T-helper 1 cell treated with Interleukin-12 subunit alpha and Interleukin-12 subunit beta and Interleukin-4 antibody, amounts not matched to agents 30 μg/mL and 1 μg/mL, for 36 hours (primary cell): Measurements from ENCODE around the gene CDC7.

Experiments
- H3K27ac Mint-ChIP-seq: one replicate; pipeline ENCODE4 v1.8.0; 2021; ENCODE audit warnings: mild to moderate bottlenecking, mixed read lengths
- H3K27me3 Mint-ChIP-seq: one replicate; pipeline ENCODE4 v1.8.0; 2021; ENCODE audit warnings: low read depth, mixed read lengths
- H3K36me3 Mint-ChIP-seq: one replicate; pipeline ENCODE4 v1.8.0; 2021; ENCODE audit warnings: low read depth, mixed read lengths
- H3K4me1 Mint-ChIP-seq: one replicate; pipeline ENCODE4 v1.8.0; 2021; ENCODE audit warnings: low read depth, mixed read lengths
- H3K4me3 Mint-ChIP-seq: one replicate; pipeline ENCODE4 v1.8.0; 2021; ENCODE audit warnings: mild to moderate bottlenecking, moderate library complexity, mixed read lengths
- H3K9me3 Mint-ChIP-seq: one replicate; pipeline ENCODE4 v1.8.0; 2021; ENCODE audit warnings: mixed read lengths

Gene CDC7

GRCh38 chr1:91526496-91526895 is 25.8 kb downstream of the CDC7 start:
- no peak overlapping the region for H3K27ac Mint-ChIP-seq
- peaks cover 32% of the 10 kb centered on the region for H3K4me1 Mint-ChIP-seq
- H3K9me3 Mint-ChIP-seq = no peaks in the 10 kb centered on the region
- H3K4me3 Mint-ChIP-seq = no peak overlapping the region
- no peaks in the 10 kb centered on the region for H3K27me3 Mint-ChIP-seq
- peaks cover 26% of the 10 kb centered on the region for H3K36me3 Mint-ChIP-seq

GRCh38 chr1:91527266-91527765 is 26.7 kb downstream of the CDC7 start:
- Mint-ChIP-seq H3K4me3 (no peak overlapping the region), H3K4me1 (peaks cover 29% of the 10 kb centered on the region), H3K9me3 (no peaks in the 10 kb centered on the region), H3K36me3 (peaks cover 27% of the 10 kb centered on the region), H3K27ac (no peak overlapping the region), H3K27me3 (no peaks in the 10 kb centered on the region)

GRCh38 chr1:91527781-91528180 is 27.1 kb downstream of the CDC7 start:
- Mint-ChIP-seq H3K4me1 (peaks cover 30% of the 10 kb centered on the region), H3K27me3 (no peaks in the 10 kb centered on the region)

GRCh38 chr1:91529856-91530255 is 29.2 kb downstream of the CDC7 start:
- Mint-ChIP-seq H3K27me3 (no peaks in the 10 kb centered on the region), H3K4me1 (peaks cover 26% of the 10 kb centered on the region), H3K27ac (peak overlapping the region; percentile 34), H3K9me3 (no peaks in the 10 kb centered on the region), H3K4me3 (no peak overlapping the region), H3K36me3 (peaks cover 21% of the 10 kb centered on the region)

More at GRCh38 chr1:91527781-91528180, 27.1 kb downstream of the CDC7 start:
- H3K27ac Mint-ChIP-seq = no peak overlapping the region
- peaks cover 27% of the 10 kb centered on the region for H3K36me3 Mint-ChIP-seq
- no peaks in the 10 kb centered on the region for H3K9me3 Mint-ChIP-seq
- H3K4me3 Mint-ChIP-seq = no peak overlapping the region

GRCh38 chr1:91533361-91534024 is 32.8 kb downstream of the CDC7 start:
- Mint-ChIP-seq H3K4me1 (peaks cover 35% of the 10 kb centered on the region), H3K36me3 (peaks cover 16% of the 10 kb centered on the region), H3K9me3 (no peaks in the 10 kb centered on the region), H3K27me3 (no peaks in the 10 kb centered on the region), H3K4me3 (no peak overlapping the region), H3K27ac (no peak overlapping the region)

- Mint-ChIP-seq H3K36me3 (peaks cover 13% of the 10 kb centered on the region), H3K27me3 (no peaks in the 10 kb centered on the region), H3K27ac (no peak overlapping the region), H3K4me3 (no peak overlapping the region), H3K4me1 (peaks cover 30% of the 10 kb centered on the region), H3K9me3 (no peaks in the 10 kb centered on the region)
These were observed 34.8 kb downstream of the CDC7 start for GRCh38 chr1:91535441-91535840.

- Mint-ChIP-seq H3K4me1 (peaks cover 42% of the 10 kb centered on the region), H3K36me3 (peaks cover 21% of the 10 kb centered on the region), H3K27me3 (no peaks in the 10 kb centered on the region), H3K9me3 (no peaks in the 10 kb centered on the region), H3K27ac (no peak overlapping the region), H3K4me3 (no peak overlapping the region)
These were observed 36.8 kb downstream of the CDC7 start for GRCh38 chr1:91537281-91537986.

GRCh38 chr1:91537987-91538304 is 37.3 kb downstream of the CDC7 start:
- Mint-ChIP-seq H3K4me3 (no peak overlapping the region), H3K4me1 (peaks cover 37% of the 10 kb centered on the region), H3K27me3 (no peaks in the 10 kb centered on the region), H3K27ac (no peak overlapping the region), H3K9me3 (no peaks in the 10 kb centered on the region), H3K36me3 (peaks cover 20% of the 10 kb centered on the region)

- Mint-ChIP-seq H3K4me1 (peaks cover 38% of the 10 kb centered on the region), H3K36me3 (peaks cover 20% of the 10 kb centered on the region), H3K9me3 (no peaks in the 10 kb centered on the region), H3K4me3 (no peak overlapping the region), H3K27ac (no peak overlapping the region), H3K27me3 (peaks cover 4% of the 10 kb centered on the region)
These were observed 40.3 kb downstream of the CDC7 start for GRCh38 chr1:91540910-91541309.

- peaks cover 39% of the 10 kb centered on the region for H3K4me1 Mint-ChIP-seq
- no peaks in the 10 kb centered on the region for H3K9me3 Mint-ChIP-seq
- peaks cover 4% of the 10 kb centered on the region for H3K27me3 Mint-ChIP-seq
- H3K36me3 Mint-ChIP-seq = peaks cover 19% of the 10 kb centered on the region
- H3K27ac Mint-ChIP-seq = peak overlapping the region; percentile 22
- peak overlapping the region; percentile 5 for H3K4me3 Mint-ChIP-seq
These were observed 41.4 kb downstream of the CDC7 start for GRCh38 chr1:91541918-91542533.

- peaks cover 4% of the 10 kb centered on the region for H3K27me3 Mint-ChIP-seq
- H3K9me3 Mint-ChIP-seq = peaks cover 4% of the 10 kb centered on the region
- H3K4me3 Mint-ChIP-seq = no peak overlapping the region
- H3K4me1 Mint-ChIP-seq = peaks cover 58% of the 10 kb centered on the region
- H3K27ac Mint-ChIP-seq = no peak overlapping the region
- H3K36me3 Mint-ChIP-seq = peaks cover 23% of the 10 kb centered on the region
These were observed 45.1 kb downstream of the CDC7 start for GRCh38 chr1:91545506-91546300.

GRCh38 chr1:91546301-91546581 is 45.6 kb downstream of the CDC7 start:
- H3K27me3 Mint-ChIP-seq = peaks cover 4% of the 10 kb centered on the region
- H3K9me3 Mint-ChIP-seq = peaks cover 4% of the 10 kb centered on the region
- no peak overlapping the region for H3K4me3 Mint-ChIP-seq
- peaks cover 21% of the 10 kb centered on the region for H3K36me3 Mint-ChIP-seq
- no peak overlapping the region for H3K27ac Mint-ChIP-seq
- H3K4me1 Mint-ChIP-seq = peaks cover 58% of the 10 kb centered on the region

- Mint-ChIP-seq H3K27me3 (peaks cover 4% of the 10 kb centered on the region), H3K27ac (no peak overlapping the region), H3K4me1 (peaks cover 56% of the 10 kb centered on the region), H3K9me3 (peaks cover 4% of the 10 kb centered on the region), H3K4me3 (no peak overlapping the region), H3K36me3 (peaks cover 19% of the 10 kb centered on the region)
These were observed 46.2 kb downstream of the CDC7 start for GRCh38 chr1:91546876-91547275.

- H3K4me1 Mint-ChIP-seq = peaks cover 64% of the 10 kb centered on the region
- peak overlapping the region; percentile 35 for H3K4me3 Mint-ChIP-seq
- peaks cover 18% of the 10 kb centered on the region for H3K36me3 Mint-ChIP-seq
- H3K27me3 Mint-ChIP-seq = peaks cover 4% of the 10 kb centered on the region
- peaks cover 4% of the 10 kb centered on the region for H3K9me3 Mint-ChIP-seq
- peak overlapping the region; percentile 84 for H3K27ac Mint-ChIP-seq
These were observed 47.9 kb downstream of the CDC7 start for GRCh38 chr1:91548376-91549040.
